Measurements from ENCODE around the gene TEX9.
"Not testable (repeated sequence)": the region's sequence is repeated elsewhere in the genome, so short reads cannot be mapped to it uniquely, and the experiment has no call there.

The TEX9 gene

GRCh38 chr15:56365075-56365711 is at the start of gene TEX9:
TSS of gene TEX9 (plus strand) at chr15:56365426. CDS start at chr15:56365451, 25 bp downstream.
- in situ Hi-C loops (cut with HindIII; ENCODE audit: low sequenced_read_pairs), result no loop called here

GRCh38 chr15:56316561-56316960 is 48.7 kb upstream of the TEX9 start:
- in situ Hi-C loops (cut with HindIII; ENCODE audit: low sequenced_read_pairs), result not testable (repeated sequence)

- in situ Hi-C loops (cut with HindIII; ENCODE audit: low sequenced_read_pairs), result loop anchor here (5.0 kb wide), 1 partner anchor 37 kb away; no protein-coding TSS in a partner anchor
Observed at GRCh38 chr15:56320316-56320715, 44.9 kb upstream of the TEX9 start.

GRCh38 chr15:56320861-56321260 is 44.4 kb upstream of the TEX9 start:
- in situ Hi-C loops (cut with HindIII; ENCODE audit: low sequenced_read_pairs), result loop anchor here (5.0 kb wide), 1 partner anchor 36 kb away; no protein-coding TSS in a partner anchor

GRCh38 chr15:56322444-56322843 is 42.8 kb upstream of the TEX9 start:
- in situ Hi-C loops (cut with HindIII; ENCODE audit: low sequenced_read_pairs), result loop anchor here (5.0 kb wide), 1 partner anchor 35 kb away; no protein-coding TSS in a partner anchor

GRCh38 chr15:56323435-56323834 is 41.8 kb upstream of the TEX9 start:
- in situ Hi-C loops (cut with HindIII; ENCODE audit: low sequenced_read_pairs), result loop anchor here (5.0 kb wide), 1 partner anchor 34 kb away; no protein-coding TSS in a partner anchor

- in situ Hi-C loops (cut with HindIII; ENCODE audit: low sequenced_read_pairs), result no loop called here
Observed at GRCh38 chr15:56325186-56325585, 40.0 kb upstream of the TEX9 start.

GRCh38 chr15:56327721-56328502 is 37.3 kb upstream of the TEX9 start:
- in situ Hi-C loops (cut with HindIII; ENCODE audit: low sequenced_read_pairs), result no loop called here

- in situ Hi-C loops (cut with HindIII; ENCODE audit: low sequenced_read_pairs), result no loop called here
Observed at GRCh38 chr15:56337084-56337725, 28.0 kb upstream of the TEX9 start.

- in situ Hi-C loops (cut with HindIII; ENCODE audit: low sequenced_read_pairs), result no loop called here
Observed at GRCh38 chr15:56339594-56339993, 25.6 kb upstream of the TEX9 start.

GRCh38 chr15:56341201-56341600 is 24.0 kb upstream of the TEX9 start:
- in situ Hi-C loops (cut with HindIII; ENCODE audit: low sequenced_read_pairs), result loop anchor here (5.0 kb wide), 1 partner anchor 64 kb away; no protein-coding TSS in a partner anchor

- in situ Hi-C loops (cut with HindIII; ENCODE audit: low sequenced_read_pairs), result loop anchor here (5.0 kb wide), 1 partner anchor 65 kb away; no protein-coding TSS in a partner anchor
Observed at GRCh38 chr15:56342653-56343052, 22.6 kb upstream of the TEX9 start.

GRCh38 chr15:56343879-56344278 is 21.3 kb upstream of the TEX9 start:
- in situ Hi-C loops (cut with HindIII; ENCODE audit: low sequenced_read_pairs), result loop anchor here (5.0 kb wide), 1 partner anchor 67 kb away; no protein-coding TSS in a partner anchor

GRCh38 chr15:56344336-56344735 is 20.9 kb upstream of the TEX9 start:
- in situ Hi-C loops (cut with HindIII; ENCODE audit: low sequenced_read_pairs), result loop anchor here (5.0 kb wide), 1 partner anchor 67 kb away; no protein-coding TSS in a partner anchor

- in situ Hi-C loops (cut with HindIII; ENCODE audit: low sequenced_read_pairs), result no loop called here
Observed at GRCh38 chr15:56346414-56346813, 18.8 kb upstream of the TEX9 start.

GRCh38 chr15:56349554-56349953 is 15.7 kb upstream of the TEX9 start:
- in situ Hi-C loops (cut with HindIII; ENCODE audit: low sequenced_read_pairs), result no loop called here

- in situ Hi-C loops (cut with HindIII; ENCODE audit: low sequenced_read_pairs), result no loop called here
Observed at GRCh38 chr15:56351353-56351752, 13.9 kb upstream of the TEX9 start.

GRCh38 chr15:56351957-56352506 is 13.2 kb upstream of the TEX9 start:
- in situ Hi-C loops (cut with HindIII; ENCODE audit: low sequenced_read_pairs), result no loop called here

- in situ Hi-C loops (cut with HindIII; ENCODE audit: low sequenced_read_pairs), result no loop called here
Observed at GRCh38 chr15:56353119-56353518, 12.1 kb upstream of the TEX9 start.

GRCh38 chr15:56353740-56354139 is 11.5 kb upstream of the TEX9 start:
- in situ Hi-C loops (cut with HindIII; ENCODE audit: low sequenced_read_pairs), result no loop called here

- in situ Hi-C loops (cut with HindIII; ENCODE audit: low sequenced_read_pairs), result loop anchor here (5.0 kb wide), 1 partner anchor 34 kb away; no protein-coding TSS in a partner anchor
Observed at GRCh38 chr15:56356616-56357015, 8.6 kb upstream of the TEX9 start.
